Cortex of kidney (tissue), 1 donor: ENCODE data around the gene APCDD1L.

Source experiments
- DNase-seq: peaks from one replicate; lab custom pipeline; 2025; lab: John Stamatoyannopoulos, UW

APCDD1L gene

DNA sequence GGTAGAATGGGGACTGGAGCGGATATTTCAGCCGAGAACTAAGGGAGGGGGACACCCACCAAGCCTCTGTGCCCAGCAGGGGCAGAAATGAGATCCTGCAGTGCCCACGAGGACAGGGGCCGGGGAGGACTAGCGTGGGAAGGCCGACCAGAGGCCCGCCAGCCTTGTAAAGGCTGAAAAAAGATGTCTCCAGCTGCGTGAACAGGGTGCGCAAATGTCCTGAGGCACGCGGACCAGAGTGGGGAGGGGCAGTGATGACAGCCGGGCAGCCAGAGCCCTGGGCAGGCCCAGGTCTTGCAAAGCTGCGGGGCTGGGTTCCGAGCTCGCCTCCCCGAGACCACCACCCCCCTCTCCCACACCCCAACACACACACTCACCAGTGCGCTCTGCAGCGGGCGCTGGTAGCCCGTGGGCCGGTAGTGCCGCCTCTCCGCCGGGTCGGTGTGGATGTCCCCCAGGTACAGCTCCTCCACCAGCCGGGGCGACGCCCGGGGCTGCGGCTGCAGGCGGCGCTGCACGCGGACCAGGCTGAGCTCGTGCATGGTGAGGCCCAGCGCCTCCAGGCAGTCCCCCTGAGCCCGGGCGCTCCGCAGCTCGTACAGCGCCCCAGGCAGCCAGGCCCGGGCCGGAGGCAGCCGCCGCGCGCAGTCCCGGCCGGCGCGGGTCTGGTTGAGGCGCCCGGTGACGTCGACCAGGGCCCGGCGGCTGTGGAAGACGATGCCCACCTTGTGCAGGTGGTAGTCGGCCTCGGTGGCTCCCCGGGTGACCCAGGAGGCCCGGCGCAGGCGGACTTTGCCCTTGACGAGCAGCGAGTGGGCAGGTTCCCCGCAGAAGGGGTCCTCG, 48.2 kb downstream of the APCDD1L start:
- DNase-seq = no peak

DNA sequence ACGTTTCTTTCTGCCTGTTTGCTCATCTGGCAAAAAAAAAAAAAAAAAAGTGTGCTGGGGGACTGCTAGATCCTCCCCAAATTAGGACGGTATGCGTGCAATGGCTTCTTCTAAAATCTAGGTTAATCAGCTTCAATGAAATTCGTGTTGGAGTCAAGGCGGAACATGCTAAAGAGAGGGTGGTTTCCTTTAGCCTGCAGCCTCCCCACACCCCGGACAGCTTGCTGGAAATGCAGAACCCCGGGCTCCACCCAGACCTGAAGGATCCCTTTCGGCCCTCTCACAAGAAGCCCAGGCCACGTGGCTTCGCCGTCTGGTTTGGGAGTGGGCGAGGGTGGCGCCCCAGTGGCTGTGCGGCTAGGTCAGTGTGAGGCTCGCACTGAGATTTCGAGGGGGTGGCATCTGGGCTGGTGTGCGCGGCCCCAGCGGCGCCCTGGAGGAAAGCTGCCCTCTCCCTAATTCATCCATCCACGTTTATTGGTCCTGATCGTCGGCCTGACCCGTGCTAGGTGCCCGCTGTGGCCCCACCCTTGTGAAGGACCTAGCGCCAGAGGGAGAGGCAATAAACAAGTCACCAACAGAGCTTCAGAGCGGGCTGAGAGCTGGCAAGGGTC, 49.0 kb downstream of the APCDD1L start:
- DNase-seq = no peak

DNA sequence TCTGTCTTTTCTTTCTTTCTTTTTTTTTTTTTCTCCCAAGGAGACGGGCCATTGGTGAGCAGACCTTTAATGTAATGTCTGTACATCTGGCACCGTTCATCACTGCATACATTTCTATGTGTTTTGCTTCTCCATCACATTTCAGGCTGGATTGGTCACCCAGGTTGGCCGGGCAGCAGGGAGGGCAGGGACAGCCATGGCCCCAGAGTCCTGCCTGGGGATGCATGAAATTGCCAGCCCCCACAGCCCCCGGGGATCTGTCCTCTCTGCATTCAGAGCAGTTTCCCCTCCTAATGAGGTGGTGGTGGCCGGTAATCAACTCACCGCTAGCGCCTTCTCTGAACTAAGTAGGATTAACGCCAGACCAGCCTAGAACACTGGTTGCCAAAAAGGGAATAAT, 50.4 kb downstream of the APCDD1L start:
- DNase-seq = no peak

DNA sequence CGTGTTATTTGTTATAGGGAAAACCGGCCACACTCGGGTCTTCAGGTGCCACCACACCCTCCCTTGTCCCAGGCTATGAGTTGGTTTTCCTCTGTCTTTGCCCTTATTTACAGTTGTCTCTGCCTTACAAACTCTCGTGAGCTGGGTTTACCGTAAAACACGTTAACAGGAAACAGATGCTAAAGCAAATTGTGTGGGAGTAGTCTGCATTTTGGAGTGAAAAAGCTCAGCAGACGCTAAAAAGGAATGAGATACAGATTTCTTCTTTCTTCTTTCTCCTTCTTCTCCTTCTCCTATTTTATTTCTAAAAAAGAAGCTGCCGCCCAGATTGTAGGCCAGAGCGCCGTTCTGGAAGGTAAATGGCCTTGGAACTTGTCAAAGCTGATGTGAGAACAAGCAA, 51.9 kb downstream of the APCDD1L start:
- no peak for DNase-seq

DNA sequence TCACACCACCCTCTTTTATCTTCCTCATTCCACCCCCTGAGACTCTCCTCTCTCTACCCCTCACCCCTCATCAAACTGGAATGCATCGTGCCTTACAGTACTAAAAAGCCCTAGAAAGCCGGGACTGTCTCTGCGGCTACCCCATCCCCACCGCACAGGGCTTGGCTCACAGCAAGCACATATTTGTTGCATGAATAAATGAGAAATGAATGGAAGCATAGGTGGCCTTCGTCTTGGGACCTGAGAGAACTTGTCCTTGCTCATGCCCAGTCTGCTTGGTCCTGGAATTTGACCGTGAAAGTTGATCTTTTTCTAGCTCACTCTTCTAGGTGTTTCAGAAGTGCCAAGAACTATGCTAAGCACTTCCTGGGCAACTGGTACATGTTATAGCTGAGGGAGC, 53.3 kb downstream of the APCDD1L start:
- DNase-seq = no peak

DNA sequence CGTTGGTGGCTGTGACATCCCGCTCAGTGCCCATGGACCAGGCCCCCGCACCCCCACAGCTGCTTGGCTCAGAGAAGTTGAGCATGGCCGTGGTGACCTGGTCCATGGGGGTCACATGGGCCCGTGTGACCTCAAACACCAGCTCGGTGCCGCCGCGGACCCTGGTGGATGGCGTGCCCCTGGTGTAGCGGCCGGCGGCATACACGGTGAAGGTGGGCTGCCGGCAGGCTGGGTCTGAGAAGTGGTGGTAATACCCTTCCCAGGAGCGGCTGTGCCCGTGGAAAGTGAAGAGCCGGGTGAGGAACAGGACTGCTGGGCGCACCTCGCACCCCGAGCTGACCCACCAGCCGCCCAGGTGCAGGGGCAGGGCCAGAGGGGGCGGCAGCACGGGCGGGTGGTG, 54.1 kb downstream of the APCDD1L start:
- no peak for DNase-seq

DNA sequence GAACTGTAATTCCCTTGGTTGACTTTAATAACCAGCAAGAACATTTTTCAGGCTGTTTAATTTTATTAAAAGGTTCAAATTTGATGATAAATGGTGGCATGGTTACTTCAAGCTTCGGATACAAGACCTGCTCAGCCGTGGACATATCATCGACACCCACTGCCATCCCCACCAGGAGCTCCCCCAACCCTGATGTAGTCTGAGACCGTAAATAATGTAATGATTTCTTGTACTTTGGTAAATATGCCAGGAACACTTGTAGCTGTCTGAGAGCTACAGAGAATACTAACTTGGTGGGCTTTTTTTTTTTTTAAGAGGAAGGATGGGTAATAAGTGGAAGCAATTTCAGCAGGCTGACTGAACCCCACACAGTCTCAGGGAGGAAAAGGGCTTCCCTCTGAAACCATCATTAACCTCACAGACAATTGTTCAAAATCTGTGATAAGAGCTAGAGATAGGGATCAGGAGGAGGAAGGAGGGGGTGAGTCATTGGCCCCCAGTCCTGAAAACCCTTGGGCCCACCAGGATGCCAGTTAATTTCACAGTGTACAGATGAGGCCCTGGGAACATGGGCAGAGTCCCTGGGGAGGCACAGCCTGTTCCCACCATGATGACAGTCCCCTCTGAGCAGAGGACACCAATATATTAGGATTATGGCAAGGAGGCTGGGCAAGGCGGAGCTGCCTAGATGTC, 56.0 kb downstream of the APCDD1L start:
- no peak for DNase-seq

DNA sequence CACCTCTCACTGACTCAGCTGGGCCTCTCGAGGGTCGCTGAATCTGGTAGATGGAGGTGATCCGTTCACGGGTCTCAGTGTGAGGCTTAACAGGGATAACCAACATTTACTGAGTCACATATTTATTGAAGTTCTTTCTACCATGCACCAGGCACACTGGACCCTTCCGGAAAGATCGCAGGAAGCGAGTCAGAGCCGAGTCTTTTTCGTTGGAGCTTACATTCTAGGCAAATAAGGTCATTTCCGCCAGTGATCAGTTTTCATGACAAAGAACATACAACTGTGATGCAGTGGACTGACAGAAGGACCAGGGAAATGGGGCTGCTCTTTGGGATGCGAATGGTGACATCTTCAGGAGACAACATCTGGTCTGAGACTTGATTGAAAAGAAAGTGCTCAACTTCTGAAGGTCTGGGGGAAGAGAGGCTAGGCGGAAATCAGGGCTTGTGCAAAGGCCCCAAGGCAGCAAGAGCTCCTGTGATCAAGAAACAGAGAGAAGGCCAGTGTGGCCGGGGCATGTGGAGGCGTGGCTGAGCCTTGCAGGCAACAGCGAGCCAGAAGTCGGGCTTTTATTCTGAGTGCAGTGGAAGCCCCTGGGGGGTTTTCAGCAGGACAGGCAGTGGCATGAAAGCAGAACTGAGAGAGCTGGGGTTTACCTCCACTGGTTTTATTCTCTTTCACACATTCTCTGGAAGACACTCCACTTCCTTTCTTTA, 56.7 kb downstream of the APCDD1L start:
- no peak for DNase-seq

DNA sequence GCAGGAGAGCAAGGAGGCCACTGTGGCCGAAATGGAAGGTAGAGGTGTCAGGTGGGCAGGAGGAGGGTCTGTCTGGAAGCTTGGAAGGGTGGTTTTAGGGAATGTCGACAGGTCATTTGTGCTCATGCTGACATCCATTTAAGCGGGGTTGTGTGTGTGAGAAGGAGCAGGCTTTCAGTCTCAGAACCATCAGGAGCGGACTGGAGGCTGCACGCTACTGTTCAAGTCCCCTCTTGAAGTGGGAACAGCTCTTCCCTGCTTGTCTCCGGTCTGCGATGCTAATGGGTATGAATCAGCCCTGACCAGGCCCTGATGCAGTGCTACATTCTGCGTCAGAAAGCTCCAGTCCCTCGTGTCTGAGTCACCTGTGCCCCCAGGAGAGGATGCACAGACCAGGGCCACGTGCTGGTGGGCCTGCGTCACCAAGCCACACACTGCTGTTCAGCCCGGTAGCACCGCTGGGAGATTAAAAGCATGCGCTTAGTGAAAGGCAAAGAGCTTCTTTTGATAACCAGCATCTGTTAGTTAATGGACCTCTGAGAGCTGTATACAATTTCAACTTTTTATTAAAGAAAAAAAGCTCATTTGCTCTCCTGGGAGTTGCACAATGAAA, 58.0 kb downstream of the APCDD1L start:
- DNase-seq = no peak

DNA sequence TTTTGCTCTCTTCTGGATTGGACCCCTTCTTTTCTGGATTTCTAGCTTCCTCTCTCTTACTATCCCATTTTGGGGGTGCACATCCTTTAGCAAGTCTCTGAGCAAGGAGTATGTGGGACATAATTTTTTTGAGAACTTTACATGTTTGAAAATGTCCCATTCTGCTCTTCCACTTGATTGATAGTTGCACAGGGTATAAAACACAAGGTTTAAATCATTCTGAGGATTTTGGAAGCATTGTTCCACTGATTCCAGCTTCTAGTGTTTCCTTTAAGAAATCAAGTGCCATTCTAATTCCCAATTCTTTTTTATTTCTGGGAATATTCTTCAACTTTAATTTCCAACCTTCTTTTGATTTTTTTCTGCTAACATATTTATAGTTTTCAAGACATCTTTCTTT, 60.7 kb downstream of the APCDD1L start:
- no peak for DNase-seq

DNA sequence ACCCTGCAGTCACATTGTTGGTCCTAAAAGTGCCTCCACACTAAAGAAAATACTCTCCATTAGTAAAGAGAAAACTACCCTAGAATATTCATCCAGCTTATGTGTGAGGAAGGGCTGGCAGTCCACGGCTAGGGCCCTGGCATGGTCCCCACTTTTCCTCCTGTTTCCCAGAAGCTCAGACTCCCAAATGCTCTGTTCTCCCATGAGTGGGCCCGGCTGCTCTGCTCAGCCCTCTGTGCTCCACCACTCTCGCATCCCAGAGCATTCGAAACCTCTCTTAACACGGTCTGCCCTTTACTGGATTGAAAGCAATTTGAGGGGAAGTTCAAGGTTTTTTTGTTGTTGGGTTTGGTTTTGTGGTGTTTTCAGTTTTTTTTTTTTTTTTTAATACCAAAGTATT, 61.8 kb downstream of the APCDD1L start:
- no peak for DNase-seq

DNA sequence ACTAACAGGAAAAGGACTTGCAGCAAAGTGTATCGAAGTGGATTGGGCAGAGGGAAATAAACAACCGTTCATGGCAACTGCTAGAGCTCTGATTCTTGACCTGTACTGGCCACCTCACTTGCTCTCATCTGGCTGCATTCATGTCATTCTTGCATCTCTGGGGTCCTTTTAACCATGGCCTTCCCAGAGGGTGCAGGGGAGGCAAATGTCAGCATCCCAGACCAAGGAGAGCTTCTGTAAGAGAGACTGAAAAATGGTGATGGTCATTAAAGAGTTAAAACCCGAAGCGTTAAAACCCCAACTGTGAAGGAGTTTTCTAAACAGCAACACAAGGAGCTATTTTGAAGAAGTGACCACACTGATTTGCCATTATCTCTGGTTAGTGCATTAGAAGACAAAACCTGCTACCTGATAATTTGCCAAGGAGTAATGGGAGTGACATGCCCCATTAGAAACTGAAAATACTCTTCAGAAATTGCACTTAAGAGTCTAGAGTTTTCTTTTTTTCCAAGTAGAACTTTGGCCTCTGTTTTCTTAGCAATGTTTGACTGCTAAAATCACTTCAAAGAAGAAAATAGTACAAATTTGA, 62.4 kb downstream of the APCDD1L start:
- no peak for DNase-seq

DNA sequence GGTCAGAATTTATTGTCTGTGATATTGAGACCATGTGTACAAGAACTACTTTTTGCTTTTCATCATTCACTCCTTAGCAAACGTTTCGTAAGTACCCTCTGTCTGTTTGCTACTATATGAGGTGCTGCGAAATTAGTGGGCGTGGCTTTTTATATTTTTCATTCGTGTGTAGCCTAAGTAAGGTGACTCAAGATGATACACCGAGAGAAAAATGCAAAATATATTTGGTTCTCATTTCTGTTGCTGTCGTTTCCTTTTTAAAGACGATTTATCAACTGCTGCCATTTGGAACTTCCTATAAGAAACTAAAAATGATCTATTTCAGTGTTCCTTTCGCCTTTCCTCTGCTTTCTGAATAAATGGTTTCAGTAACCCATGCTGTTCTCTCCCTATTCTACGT, 64.9 kb downstream of the APCDD1L start:
- DNase-seq = no peak

DNA sequence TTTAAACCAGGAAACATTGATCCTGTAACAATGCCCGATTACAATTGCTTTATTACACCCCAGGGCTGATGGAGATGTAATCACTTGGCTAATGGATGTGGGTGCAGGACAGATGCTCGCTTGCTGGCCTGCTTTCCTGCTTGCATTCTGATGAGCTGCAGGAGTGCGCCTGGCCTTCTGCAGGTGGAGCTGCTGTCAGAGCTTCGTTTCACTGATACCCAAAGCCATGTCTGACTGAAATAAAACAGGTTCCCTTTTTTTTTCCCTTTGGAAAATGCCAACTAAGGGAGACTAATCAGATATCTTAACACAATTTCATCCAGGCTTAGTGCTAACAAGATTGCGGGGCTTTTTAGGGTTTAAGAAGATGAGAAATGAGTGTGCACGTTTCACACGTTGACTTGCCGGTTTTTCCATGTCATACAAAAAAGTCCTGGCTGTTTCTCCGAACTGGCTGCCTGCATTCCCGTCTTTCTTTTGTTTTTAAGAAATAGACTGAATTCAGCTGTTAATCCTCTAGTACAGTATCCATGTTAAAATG, 65.4 kb downstream of the APCDD1L start:
- DNase-seq = no peak

DNA sequence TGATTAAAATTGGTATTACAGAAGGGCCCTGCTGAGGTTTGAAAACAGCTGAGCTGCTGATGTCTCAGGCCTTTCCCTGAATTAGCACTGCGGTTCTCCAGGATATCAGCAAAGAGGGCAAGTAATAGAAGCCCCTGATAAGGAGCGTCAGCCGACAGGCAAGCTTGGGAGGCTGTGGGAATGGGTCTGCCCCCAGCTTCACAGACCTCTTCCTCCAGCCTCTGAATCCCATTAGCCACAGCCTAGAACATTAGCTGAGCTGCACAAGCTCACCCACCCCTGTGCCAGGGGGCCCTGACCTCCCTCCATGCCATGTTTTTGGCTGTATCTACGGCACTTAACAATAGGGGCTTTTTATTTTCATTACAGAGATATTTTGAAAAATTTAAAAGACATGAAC, 66.2 kb downstream of the APCDD1L start:
- DNase-seq = no peak

DNA sequence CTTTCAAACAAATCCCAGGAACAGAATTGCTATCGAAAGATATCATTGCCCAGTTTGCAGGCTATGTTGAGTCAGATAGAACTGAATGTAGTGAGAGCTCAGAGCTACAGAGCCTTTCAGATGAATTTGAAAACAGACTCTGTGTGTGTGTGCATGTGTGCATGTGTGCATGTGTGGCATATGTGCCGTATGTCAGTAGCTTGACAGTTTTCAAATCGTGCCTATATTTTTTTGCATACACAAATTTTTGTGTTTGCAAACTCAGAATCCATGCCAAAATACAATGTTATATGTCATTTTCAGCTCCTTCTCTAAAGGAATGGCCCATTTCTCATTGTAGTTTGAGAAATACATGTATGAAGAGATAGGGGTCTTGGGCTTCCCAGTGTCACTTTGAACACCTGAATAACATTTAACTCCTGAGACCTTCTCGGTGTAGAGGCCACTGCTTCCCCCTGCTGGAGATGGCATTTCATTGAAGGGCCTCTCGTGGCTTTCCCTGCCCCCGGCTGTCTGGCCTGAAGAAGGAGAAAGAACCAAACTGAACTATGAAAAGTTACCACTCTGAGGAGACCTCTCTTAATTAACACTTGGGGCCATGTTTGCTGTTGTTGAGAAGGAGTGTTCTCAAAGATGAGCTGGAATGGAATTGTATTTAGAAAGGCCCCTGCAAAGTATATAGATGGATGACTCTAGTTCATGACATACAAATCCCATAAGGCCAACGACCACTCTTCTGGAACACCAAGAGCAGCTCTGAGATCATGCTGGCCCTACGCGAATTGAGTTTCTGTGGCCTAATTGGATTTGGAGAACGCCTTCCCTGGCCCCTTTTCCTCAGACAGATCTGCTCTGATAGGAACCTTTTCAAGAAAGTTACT, 67.4 kb downstream of the APCDD1L start:
- DNase-seq = no peak

DNA sequence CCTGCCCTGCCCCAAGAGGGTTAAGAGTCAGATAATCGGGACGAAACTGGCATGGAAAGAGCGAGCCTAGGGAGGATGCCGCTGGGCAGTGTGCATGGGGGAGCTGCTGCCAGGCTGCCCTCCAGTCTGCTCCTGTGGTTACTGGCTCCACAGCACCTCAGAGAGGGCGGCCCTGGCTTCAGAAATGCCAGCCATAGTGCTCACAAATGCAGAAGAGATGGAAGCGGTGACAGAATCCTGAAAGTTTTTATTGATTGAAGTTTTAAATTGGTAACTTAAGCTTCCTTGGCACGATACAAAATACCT, 68.3 kb downstream of the APCDD1L start:
- no peak for DNase-seq

DNA sequence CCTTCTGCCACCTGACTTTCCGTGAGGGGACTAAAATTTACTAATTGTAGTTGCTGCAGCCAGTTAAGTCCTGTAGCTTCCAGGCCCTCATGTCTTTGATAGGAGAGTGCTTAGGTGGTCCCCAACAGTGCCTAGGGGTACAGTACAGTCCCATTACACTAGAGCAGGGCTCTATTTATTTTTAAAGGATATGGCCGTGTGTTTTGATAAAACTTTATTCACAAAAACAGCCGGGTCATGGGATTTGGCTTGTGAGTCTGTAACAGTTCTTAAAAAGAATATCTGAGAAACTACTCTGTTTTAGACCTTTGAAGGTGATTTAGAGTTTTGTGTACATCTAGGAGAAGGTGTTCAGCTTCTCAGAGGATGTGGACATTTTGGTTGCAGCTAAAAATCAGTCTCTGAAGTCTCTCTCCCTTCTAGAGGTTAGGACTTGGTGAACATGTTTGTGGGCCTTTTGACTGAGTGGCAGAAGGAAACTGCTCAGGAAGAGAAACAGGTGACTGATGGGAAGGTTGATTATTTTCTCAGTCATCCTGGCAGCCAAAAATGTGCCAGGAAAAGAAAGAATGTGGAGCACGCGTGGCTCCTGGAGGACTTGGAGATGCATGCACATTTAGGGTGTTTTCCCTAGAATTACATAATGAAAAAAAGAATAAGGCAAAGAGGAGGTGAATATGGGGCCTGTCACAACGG, 68.8 kb downstream of the APCDD1L start:
- DNase-seq = no peak

DNA sequence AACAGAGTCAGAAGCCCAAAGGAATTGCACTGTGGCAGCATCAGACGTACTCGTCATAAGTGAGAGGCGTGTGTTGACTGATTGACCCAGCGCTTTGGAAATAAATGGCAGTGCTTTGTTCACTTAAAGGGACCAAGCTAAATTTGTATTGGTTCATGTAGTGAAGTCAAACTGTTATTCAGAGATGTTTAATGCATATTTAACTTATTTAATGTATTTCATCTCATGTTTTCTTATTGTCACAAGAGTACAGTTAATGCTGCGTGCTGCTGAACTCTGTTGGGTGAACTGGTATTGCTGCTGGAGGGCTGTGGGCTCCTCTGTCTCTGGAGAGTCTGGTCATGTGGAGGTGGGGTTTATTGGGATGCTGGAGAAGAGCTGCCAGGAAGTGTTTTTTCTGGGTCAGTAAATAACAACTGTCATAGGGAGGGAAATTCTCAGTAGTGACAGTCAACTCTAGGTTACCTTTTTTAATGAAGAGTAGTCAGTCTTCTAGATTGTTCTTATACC, 70.4 kb downstream of the APCDD1L start:
- DNase-seq = no peak

DNA sequence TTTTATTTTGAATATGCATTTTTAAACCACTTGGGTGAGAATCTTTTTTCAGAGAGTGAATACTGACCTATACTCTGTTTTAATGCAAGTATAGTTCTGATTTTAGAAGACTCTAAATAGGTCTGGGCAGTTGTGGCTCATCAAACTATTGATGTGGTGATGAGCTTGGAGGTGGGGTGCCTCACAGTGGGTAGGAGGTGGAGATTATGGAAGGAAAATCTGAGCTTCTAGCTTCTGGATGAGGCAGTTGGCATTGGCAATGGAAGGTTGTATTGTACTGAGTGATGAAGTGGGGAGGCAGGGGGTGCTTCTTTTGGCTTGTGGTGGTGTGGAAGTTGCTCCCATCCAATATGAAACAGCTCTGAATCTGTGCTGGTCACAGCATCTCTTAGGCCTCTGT, 73.5 kb downstream of the APCDD1L start:
- DNase-seq = no peak
